ENCODE results near the gene DPM2.

DPM2 gene

DNA sequence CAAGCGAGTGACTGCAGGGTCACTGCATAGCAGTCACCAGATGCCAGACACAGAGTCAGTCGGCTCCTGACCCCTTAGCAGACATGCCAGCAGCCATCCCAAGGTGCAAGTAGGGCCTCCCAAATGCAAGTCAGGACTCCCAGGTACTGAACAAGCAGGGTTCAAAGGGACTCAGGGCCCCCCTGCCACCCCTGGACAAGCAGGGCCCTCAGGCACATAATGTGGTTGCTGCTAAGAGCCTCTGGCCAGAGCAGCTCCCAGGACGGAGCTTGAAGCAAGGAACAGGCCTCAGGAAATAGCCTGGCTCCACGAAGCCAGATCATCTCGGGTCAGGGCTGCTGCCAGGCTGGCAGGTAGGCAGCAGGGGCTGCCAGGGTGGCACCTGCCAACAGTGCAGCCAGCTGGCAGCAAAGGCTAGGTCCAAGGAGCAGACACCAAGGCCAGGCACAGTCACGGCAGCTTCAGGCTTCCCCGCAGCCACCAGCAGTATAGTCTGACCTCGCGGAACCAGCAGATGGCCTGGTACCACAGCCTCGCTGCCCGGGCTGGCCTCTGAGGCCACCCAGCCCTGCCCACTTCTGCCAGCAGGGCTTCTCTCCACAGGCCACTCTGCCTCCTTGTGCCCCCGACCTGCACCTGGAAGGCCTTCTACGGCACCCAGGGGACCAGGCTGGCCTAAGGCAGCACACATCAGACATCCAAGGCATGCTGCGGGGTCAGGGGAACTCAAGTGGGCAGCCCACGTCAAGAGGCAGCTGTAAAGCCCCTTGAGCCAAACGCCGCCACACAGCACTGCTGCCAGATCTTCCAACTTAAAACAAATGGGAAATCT, 35.7 kb upstream of the DPM2 start:
- DNase-seq = no peak

DNA sequence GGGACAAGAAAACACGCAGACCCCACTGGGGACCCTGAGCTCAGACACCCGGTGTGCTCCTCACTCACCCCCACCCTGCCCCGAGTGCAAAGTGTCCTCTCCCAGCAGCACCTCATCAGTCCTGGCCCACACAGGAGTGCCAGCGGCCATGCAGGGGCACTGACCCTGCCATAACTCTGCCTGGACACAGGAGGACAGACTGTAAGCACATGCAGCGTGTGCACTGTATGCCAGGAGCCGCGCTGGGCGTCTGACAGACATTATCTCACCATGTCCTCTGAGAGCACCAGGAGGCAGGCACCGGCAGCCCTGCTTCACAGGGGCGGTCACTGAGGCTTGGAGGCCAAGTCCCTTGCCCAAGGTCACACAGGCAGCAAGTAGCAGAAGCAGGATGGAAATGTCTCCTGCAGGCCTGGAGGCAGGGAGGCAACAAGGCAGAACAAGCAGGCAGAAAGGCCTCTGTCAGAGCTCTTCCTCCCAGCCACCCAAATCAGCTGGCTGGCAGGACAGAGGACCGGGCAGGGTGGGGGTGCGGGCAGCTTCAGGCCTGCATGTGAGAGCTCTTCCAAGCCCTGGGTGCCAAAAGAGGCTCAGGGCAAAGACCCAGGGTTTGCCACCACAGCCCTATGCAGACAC, 34.7 kb upstream of the DPM2 start:
- DNase-seq = no peak

DNA sequence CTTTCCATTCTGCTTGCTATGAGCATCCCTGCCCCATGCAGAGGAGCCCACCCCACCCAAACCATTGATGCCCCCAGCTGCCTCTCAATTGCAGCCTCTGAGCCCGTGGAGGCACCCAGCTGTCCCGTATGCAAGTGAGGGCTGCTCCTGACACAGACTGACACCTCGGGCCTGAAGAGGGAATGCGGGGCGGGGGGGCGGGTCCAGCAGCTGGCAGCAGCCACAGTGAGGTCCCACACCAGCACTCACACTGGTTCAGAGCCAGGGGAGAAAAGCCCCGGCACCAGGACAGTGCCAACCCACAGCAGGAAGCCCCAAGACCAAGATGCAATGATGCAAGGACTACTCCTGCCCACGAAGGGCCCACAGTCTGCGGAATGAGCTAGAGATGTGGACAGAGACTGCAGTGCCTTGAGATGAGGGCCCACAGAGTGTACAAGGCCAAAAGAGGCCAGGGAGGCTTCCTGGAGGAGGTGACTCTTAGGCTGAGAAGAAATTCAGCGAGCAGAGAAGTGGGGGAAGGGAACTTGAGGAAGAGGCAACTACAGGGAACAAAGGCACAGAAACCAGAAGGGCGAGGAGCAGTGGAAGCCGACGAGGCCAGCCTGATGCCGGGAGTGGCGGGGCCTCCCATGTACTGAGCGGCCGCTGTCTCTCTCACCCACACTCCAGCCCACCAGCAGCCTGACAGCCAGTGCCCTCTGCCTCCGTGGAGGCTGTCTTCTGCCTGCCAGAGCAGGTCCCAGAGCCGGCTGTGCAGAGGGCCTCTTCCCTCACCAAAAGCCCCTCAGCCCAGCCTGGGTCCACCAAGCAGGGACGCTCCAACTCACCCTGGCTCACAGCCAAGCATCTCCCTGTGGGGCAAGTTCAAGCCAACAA, 33.9 kb upstream of the DPM2 start:
- DNase-seq = peak; percentile 58 to 82 (median 78)

DNA sequence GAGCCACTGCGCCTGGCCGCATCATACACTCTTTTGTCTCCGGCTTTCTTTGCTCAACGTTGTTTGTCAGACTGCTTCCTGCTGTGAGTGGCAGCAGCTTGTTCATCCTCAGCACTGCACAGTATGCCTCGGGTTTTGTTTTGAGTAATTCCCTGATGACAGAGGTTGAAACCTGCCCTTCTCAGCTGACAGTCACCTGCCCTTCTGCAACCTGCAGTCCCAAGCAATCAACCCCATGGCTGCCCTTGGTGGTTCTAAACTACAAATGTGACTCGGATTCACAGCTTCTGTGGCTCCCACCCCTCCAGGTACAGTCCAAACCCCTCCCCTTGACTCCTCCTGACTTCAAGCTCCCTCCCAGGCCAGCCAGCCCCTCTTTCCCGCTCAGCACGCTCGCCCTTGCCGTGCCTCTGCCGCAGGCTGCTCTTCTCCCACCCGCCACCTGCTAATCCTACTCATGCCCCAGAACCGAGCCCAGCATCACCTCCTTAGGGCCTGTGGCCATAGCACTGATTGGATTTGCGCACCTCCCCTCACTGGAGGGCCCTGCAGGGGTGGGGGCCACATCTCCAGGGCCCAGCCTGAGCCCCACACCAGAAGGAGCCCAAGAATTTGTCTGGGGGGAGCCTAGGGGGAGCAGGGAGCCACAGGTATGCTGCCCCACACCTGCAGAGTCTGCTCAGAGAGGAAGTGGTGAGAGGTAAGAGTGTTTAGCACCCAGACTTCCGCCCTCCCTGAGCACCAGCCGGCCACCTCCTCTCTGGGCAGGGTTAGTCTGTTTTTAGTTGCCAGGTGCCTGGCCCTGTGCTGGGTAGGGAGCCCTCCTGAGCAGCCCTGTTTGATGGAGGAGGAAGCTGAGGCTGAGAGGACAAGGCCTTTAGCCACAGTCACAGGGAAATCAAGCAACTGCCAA, 33.0 kb upstream of the DPM2 start:
- no peak for DNase-seq

DNA sequence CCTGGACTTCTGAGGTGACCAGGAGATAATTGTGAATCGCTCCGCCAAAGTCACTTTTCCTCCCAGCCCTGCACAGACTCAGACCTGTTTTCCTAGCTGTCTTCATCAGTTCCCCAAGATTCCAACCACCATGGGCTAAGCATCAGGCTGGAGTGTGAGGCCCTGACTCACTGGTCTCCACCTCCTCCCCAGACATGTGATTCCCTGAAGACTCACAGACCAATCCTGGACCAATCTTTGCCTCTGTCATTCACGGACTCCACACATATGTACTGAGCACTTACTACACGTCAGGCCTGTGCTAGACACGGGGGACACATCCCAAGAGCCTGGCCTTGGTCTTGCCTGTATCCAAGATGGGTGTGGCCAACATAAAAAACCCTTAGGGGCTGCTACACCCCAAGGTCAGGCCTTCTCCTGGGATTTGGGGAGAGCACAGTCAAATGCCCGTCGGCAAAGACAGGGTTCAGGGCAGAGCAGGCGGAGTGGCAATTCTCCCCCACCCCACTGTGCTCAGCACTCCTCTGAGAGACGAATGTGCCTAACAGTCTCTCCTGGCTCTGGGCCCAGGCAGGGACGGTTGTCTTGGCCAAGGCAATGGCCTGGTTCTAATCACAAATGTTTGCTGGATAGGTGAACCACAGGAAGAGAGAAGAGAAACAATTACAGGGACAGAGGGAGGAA, 31.2 kb upstream of the DPM2 start:
- DNase-seq = peak in 3 of 4 experiments; percentile 51 to 54 (median 52)

DNA sequence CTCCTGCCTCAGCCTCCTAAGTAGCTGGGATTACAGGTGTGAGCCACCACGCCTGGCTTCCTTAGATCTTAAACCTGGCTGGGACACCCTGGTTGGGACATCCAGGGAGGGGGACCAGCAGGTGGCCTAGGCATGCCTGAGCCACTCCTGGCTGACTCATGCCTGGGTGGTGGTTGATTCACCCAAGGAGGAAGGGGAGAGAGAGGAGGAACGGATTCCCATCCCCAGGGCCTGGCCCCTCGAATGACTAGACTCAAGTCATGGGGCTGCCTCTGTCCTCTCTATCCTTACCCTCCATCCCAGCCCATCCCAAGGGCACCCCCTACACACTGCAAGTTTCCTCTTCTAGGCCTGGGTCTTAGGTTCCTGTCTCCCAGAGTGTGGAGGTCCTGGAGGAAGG, 30.4 kb upstream of the DPM2 start:
- DNase-seq = peak; percentile 19 to 67 (median 49)

DNA sequence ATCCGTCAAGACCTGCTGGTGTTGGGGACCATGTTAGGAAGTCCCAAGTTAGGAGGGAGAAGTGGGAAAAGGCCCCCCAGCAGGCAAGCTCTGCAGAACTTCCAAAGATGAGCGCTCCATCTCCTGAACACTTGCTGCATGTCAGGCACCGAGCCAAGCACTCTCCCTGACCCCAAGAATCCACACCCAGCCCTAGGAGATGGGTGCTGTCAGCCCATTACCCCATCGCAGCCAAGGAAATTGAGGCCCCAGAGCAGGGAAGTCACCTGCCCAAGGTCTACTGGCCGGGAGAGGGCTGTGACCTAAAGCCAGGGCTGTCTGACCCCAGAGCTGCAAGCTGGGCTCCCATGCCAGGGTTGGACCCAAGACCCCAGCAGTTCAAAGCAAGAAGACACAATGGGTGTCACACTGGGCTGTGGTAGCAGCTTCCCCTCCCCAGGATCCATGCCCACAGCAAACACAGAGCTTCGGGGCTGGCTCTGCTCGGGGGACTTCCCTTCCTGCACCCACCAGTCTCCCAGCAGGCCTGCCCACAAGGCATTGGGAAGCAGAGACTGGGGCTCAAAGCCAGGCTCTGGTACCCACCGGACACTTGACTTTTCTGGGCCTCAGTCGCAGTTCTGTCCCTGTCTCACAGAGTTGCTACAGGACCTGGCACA, 29.6 kb upstream of the DPM2 start:
- DNase-seq = peak in 3 of 4 experiments; percentile 31 to 49 (median 35)

DNA sequence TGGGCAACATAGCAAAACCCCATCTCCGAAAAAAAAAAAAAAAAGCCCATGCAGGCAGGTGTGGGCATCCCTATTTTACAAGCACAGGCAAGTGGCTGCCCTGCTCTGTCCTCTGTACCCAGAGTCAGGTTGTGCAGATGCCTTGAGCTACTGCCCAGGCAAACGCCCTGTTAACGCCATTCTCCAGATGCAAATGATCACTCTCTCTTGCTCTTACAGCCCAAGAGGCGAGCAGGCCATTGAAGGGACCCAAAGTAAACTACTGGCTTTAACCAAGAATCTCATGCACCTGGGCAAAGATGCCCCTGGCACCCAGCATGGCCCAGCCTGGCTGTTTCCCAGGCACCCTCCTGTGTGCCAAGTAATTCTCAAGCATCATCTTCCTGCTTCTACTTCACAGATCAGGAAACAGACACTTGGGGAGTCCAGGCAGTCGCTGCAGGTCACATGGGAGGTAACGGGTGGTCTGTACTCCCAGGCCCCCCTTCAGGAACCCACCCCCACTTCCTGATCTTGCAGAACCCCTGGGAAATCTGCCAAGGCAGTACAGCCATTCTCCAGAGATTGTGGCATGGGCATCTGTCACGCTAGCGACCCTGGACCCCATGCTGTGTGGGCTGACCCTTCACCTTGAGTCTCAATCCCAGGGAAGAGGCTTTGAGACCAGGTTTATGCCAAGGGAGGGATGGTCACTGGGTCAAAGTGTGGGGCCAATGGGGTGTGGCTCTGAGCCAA, 28.9 kb upstream of the DPM2 start:
- DNase-seq = no peak

DNA sequence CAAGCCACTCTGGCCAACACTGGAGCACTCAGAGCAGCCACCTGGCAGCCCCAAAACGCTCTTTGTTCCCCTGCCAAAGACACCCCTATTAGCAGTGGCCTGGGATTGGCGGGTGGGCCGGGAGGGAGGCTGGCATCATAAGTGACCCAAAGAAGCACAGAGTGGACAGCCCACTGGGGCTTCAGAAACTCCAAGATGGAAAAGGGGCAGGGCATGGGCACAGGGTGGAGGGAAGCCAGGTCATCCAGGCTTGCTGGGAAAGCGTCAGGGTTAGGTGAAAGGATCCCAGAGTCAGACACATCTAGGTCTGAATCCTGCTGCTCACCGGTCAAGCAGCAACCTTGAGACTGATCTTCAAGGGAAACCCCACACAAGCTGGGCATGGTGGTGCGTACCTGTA, 28.3 kb upstream of the DPM2 start:
- no peak for DNase-seq

DNA sequence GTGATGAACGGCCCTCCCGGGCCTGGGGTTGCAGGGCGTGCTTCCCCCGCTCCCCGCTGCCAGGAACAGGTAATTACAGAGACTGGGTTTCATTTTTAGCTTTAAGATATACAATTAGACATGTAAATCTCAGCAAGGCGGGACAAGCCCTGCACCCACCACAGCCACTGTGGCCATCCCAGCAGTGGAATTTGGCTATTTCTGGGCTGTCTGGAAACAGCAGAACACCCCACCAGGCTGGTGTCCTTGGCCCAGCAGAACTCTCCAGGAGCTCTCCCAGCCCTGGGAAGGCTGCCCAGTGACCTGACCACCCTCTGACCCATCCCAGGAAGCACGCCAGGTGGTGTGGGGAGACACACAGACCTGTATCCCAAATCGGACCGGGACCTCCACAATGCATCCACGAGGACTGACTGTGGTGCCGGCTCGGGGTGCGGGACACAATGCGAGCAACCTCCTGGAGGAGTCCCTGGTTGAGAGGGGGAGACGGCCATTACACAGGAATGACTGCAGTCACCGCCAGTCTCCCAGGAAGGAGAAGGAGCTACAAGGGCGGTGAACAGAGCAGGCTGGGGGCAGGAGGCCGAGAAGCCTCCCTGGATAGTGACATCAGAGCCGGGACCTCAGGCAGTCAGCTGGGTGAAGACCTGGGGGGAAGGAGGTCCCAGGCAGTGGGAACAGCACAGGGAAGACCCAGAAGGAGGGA, 25.9 kb upstream of the DPM2 start:
- DNase-seq = no peak

DNA sequence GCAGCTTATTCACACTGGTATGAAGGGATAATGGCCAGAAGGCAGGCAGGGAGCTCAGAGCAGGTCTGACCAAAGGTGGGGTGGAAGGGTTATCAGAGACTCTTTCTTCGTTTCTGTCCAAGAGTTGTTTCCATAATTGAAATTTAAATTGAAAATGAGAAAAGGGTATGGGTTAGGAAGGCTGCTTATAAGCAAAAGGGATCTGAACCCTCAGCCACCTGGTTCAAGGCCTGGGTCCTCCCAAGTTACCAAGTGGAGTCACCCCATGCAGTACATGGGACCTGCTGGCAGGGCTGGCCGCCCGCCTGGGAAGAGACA, 25.3 kb upstream of the DPM2 start:
- no peak for DNase-seq

DNA sequence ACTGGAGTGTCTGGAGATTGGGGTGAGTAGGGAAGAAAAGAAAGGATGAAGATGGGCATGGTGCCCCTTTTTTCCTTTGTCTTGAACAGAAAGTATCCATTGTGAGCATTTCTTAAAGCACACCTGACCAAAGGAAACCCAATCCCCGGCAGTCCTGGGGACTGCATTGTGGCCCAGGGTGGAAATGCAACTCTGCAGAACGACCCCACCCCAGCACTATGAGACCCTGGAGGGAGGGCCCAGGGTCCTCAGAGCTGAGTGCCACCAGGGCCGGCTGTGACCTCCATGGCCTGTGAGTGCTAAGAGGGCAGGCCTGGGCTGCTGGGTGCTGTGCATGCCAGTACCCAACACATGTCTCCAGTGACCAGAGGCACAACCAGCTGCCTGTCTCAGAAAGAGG, 24.6 kb upstream of the DPM2 start:
- DNase-seq = no peak

DNA sequence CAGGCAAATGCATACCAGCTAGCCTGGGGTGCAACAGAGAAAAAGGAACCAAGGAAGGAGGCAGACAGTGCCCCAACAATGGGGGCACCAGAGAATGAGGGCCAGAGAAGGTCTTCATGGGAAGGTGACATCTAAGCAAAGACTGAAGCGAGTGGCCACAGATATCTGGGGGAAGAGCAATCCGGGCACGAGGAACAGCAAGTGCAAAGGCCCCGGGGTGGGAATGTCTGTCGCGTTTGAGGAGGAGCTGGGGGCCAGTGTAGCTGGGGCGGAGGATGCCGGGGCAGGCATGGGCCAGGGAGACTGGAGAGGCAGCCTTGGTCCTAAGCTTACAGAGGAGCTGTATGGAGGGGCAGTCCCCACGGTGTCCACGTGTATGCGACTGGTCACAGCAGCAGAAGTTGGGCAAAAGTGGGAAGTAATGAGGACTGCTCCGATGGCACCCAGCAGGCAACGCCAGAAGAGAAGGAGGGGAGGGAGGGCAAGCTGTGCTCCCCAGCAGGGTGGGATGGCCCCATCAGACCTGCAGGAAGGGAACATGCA, 24.0 kb upstream of the DPM2 start:
- peak; percentile 20 to 74 (median 62) for DNase-seq

DNA sequence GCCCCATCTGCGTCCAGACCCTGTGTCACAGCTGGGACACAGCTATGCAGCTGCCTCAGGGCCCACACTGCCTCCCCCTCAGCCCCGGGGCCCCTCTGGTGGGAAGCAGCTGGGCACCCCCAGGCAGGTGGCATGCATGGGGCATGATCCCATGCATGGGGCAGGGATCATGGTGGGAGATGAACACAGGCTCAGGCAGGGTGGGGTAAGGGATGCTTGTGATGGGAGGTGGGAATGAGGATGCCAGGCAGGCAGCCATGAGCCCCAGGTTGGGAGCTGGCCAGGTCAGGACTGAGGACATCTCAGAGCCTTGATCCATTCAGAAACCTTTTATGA, 23.5 kb upstream of the DPM2 start:
- DNase-seq = no peak

DNA sequence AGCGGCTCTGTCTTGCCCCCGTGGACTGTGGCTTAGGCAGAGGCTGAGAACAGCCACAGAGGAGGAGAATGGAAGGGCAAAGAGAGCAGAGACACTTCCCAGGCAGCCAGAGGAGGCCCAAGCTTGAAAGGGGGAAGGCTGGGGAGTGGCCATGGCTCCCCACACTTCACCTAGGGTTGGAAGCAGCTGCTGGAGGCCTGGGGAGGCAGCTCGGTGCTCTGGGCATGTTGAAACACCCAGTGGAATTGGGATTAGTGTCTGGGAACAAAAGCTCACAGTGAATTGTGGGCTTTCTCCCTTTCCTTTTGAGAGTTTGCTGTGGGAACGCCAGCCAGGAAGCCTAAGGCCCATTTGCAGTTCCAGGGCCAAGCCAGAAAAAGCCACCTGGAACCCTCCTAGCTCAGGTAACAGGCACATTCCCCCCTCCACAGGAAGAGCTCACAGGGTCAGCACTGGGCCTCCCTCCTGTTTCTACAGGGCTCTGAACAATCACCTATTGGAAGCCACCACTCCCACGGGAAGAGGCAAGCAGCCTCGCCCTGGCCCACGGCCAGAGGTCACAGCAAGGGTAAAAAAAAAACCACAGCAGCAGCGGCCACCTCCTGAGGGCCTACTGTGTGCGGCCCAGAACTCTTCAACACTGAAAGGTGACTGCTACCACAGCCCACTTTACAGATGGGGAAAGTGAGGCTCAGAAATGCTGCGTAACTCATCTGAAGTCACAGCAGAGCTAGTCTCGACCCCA, 22.9 kb upstream of the DPM2 start:
- no peak for DNase-seq

DNA sequence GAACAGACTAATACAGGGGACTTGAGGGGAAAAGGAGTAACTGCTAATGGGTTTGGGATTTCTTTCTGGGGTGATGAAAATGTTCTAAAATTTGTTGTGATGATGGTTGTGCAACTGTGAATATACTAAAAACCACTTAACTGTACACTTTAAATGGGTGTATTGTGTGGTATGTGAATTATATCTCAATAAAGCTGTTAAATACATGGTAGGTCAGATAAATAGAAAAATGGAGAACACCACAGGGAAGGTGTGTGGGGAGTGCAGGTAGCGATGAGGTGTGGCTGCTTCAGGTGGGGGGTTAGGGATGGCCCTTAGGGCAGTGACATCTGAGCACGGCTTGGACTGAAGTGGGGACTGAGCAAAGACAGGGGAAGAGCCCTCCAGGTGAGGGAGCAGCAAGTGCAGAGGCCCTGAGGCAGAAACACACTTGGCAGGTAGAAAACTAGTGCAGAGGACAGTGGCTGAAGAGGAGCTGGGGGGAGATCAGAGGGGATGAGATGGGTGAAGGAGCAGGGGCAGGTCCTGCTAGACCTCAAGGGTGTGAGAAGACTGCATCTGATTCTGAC, 22.3 kb upstream of the DPM2 start:
- no peak for DNase-seq

DNA sequence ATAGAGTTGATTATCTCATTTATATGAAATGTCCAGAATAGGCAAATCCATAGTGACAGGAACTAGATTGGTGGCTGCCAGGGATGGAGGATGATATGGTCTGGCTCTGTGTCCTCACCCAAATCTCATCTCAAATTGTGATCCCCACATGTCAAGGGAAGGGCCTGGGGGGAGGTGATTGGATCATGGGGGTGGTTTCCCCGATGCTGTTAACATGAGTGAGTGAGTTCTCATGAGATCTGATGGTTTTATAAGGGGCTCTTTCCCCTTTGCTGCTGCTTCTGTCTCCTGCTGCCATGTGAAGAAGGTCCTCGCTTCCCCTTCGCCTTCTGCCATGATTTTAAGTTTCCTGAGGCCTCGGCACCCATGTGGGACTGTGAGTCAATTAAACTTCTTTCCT, 21.7 kb upstream of the DPM2 start:
- DNase-seq = no peak

DNA sequence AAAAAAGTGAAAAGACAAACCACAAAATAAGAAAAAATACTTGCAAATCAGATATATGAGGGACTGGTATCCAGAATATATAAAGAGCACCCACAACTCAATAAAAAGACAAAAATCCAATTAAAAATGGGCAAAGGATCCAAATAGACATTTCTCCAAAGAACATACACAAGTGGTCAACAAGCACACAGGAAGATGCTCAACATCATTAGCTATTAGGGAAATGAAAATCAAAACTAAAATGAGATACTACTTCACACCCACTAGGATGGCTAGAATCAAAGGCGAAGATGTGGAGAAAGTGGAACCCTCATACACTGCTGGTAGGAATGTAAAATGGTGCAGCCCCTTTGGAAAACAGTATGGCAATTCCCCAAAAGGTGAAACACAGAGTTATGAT, 21.1 kb upstream of the DPM2 start:
- no peak for DNase-seq
